ENCODE measurements around the gene FARS2. TPM values are rescaled to one million over a fixed set of nuclear protein-coding genes. Genes with fewer than 3 reads are reported as not detected.

FARS2 gene
- total RNA-seq, 1 donor from 2014 or later: 16.5 TPM

GRCh38 chr6:5416250-5416649, 154.9 kb downstream of the FARS2 start:
- TF ChIP-seq POLR2AphosphoS5 (IDR thresholded peaks at IDR 0.05; ENCODE audit: insufficient read depth in 1 of 2, low read depth in 1 of 2) (no peak), POLR2A (IDR thresholded peaks at IDR 0.05) (no peak), CTCF (IDR thresholded peaks at IDR 0.05) (no peak)

GRCh38 chr6:5422321-5422915, 161.1 kb downstream of the FARS2 start:
- H3K4me3 ChIP-seq: no peak overlapping the region
- H3K36me3 ChIP-seq: no peaks in the 10 kb centered on the region
- H3K27ac ChIP-seq: no peak overlapping the region
- intact Hi-C loops (cut with DNase I): no loop called here
- TF ChIP-seq CTCF (IDR thresholded peaks at IDR 0.05) (no peak), POLR2AphosphoS5 (IDR thresholded peaks at IDR 0.05; ENCODE audit: insufficient read depth in 1 of 2, low read depth in 1 of 2) (no peak), POLR2A (IDR thresholded peaks at IDR 0.05) (no peak)
- no peaks in the 10 kb centered on the region for H3K4me1 ChIP-seq
- no peak for DNase-seq (ENCODE audit: extremely low spot score in 2 of 2)
- H3K9me3 ChIP-seq: no peaks in the 10 kb centered on the region
- H3K27me3 ChIP-seq: no peaks in the 10 kb centered on the region

More at GRCh38 chr6:5416250-5416649, 154.9 kb downstream of the FARS2 start:
- no peak for DNase-seq (ENCODE audit: extremely low spot score in 2 of 2)
- Histone ChIP-seq H3K27ac (no peak overlapping the region), H3K27me3 (no peaks in the 10 kb centered on the region), H3K9me3 (no peaks in the 10 kb centered on the region), H3K36me3 (no peaks in the 10 kb centered on the region), H3K4me3 (no peak overlapping the region), H3K4me1 (no peaks in the 10 kb centered on the region)
- intact Hi-C loops (cut with DNase I): no loop called here

GRCh38 chr6:5423251-5423650, 161.9 kb downstream of the FARS2 start:
- H3K4me1 ChIP-seq: no peaks in the 10 kb centered on the region
- no peak for TF ChIP-seq POLR2AphosphoS5 (IDR thresholded peaks at IDR 0.05; ENCODE audit: insufficient read depth in 1 of 2, low read depth in 1 of 2)
- TF ChIP-seq POLR2A (IDR thresholded peaks at IDR 0.05): no peak
- no peak for TF ChIP-seq CTCF (IDR thresholded peaks at IDR 0.05)
- H3K27ac ChIP-seq: no peak overlapping the region
- H3K36me3 ChIP-seq: no peaks in the 10 kb centered on the region
- intact Hi-C loops (cut with DNase I): no loop called here
- DNase-seq (ENCODE audit: extremely low spot score in 2 of 2): no peak
- H3K4me3 ChIP-seq: no peak overlapping the region
- no peaks in the 10 kb centered on the region for H3K27me3 ChIP-seq
- no peaks in the 10 kb centered on the region for H3K9me3 ChIP-seq

- no peak for DNase-seq (ENCODE audit: extremely low spot score in 2 of 2)
- H3K9me3 ChIP-seq: no peaks in the 10 kb centered on the region
- intact Hi-C loops (cut with DNase I): no loop called here
- no peak overlapping the region for H3K27ac ChIP-seq
- no peak overlapping the region for H3K4me3 ChIP-seq
- TF ChIP-seq POLR2AphosphoS5 (IDR thresholded peaks at IDR 0.05; ENCODE audit: insufficient read depth in 1 of 2, low read depth in 1 of 2) (no peak), POLR2A (IDR thresholded peaks at IDR 0.05) (no peak), CTCF (IDR thresholded peaks at IDR 0.05) (no peak)
- H3K36me3 ChIP-seq: no peaks in the 10 kb centered on the region
- no peaks in the 10 kb centered on the region for H3K4me1 ChIP-seq
- no peaks in the 10 kb centered on the region for H3K27me3 ChIP-seq
Measured at GRCh38 chr6:5424726-5425125, 163.4 kb downstream of the FARS2 start.

- intact Hi-C loops (cut with DNase I): no loop called here
- Histone ChIP-seq H3K27me3 (no peaks in the 10 kb centered on the region), H3K9me3 (no peaks in the 10 kb centered on the region), H3K4me3 (no peak overlapping the region), H3K4me1 (no peaks in the 10 kb centered on the region), H3K27ac (no peak overlapping the region), H3K36me3 (no peaks in the 10 kb centered on the region)
- DNase-seq (ENCODE audit: extremely low spot score in 2 of 2): no peak
- TF ChIP-seq POLR2AphosphoS5 (IDR thresholded peaks at IDR 0.05; ENCODE audit: insufficient read depth in 1 of 2, low read depth in 1 of 2): no peak
- no peak for TF ChIP-seq POLR2A (IDR thresholded peaks at IDR 0.05)
- TF ChIP-seq CTCF (IDR thresholded peaks at IDR 0.05): no peak
Measured at GRCh38 chr6:5425267-5425666, 164.0 kb downstream of the FARS2 start.

All from vagina (tissue), 2 donors.